HEK293T (cell line): ENCODE results near the gene TBC1D2.

Experiments
- ARNT ChIP-seq: fragments of 450-650 bp; IDR thresholded peaks from 2 replicates; pipeline ENCODE4 v1.6.1; 2017; ENCODE audit warnings: mild to moderate bottlenecking
- BHLHE40 ChIP-seq: fragments of 450-650 bp; IDR thresholded peaks from 2 replicates; pipeline ENCODE4 v1.6.1; 2016; ENCODE audit warnings: mild to moderate bottlenecking, moderate library complexity, borderline replicate concordance
- CTBP1 ChIP-seq: fragments of 450-650 bp; IDR thresholded peaks from 2 replicates; pipeline ENCODE4 v1.6.1; 2016; ENCODE audit warnings: borderline replicate concordance
- FOXA1 ChIP-seq: fragments of 450-650 bp; IDR thresholded peaks from 2 replicates; pipeline ENCODE4 v1.6.1; 2016; ENCODE audit warnings: mild to moderate bottlenecking
- FOXM1 ChIP-seq: fragments of 450-650 bp; IDR thresholded peaks from 2 replicates; pipeline ENCODE4 v1.6.1; 2017; ENCODE audit warnings: mild to moderate bottlenecking, borderline replicate concordance
- HDGF ChIP-seq: fragments of 450-650 bp; IDR thresholded peaks from 2 replicates; pipeline ENCODE4 v1.6.1; 2017; ENCODE audit warnings: antibody characterized with exemption, borderline replicate concordance
- LEF1 ChIP-seq: fragments of 450-650 bp; IDR thresholded peaks from 2 replicates; pipeline ENCODE4 v1.6.1; 2017; ENCODE audit warnings: mild to moderate bottlenecking, borderline replicate concordance
- NFRKB ChIP-seq: fragments of 450-650 bp; IDR thresholded peaks from 2 replicates; pipeline ENCODE4 v1.6.1; 2016; ENCODE audit warnings: mild to moderate bottlenecking, moderate library complexity
- SP1 ChIP-seq: fragments of 450-650 bp; IDR thresholded peaks from 2 replicates; pipeline ENCODE4 v1.6.1; 2017
- SUZ12 ChIP-seq: fragments of 450-650 bp; IDR thresholded peaks from 2 replicates; pipeline ENCODE4 v1.6.1; 2016; ENCODE audit warnings: mild to moderate bottlenecking
- ZNF384 ChIP-seq: fragments of 450-650 bp; IDR thresholded peaks from 2 replicates; pipeline ENCODE4 v1.6.1; 2016
- TF ChIP-seq, protein P1 (sequence below): fragments of 450-650 bp; IDR thresholded peaks from 2 replicates; pipeline ENCODE4 v1.6.1; 2016

DNA sequence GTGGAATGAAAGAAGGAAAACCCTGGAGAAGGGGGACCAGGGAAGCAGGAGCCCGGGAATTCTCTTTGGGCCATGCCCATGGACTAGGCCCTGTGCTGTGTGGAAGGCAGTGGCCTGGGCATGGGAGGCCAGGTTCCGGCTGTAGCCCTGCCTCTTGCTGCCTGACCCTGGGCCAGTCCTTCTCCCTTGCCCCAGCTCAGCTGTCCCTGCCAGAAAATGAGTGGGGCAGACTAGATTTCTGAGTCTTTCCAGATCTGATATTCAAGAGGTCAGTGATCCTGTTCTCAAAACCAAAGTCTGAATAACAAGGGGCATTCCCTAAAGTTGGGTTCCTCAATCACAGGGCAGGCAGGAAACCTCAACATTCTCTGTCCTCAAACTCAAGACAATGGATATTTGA is 38.2 kb downstream of the TBC1D2 start:
- TF ChIP-seq ARNT: no peak
- no peak for TF ChIP-seq ZNF384
- TF ChIP-seq NFRKB: no peak
- no peak for TF ChIP-seq LEF1
- TF ChIP-seq SP1: no peak
- no peak for TF ChIP-seq FOXA1
- TF ChIP-seq SUZ12: no peak
- no peak for TF ChIP-seq HDGF
- TF ChIP-seq FOXM1: no peak
- TF ChIP-seq, protein P1, sequence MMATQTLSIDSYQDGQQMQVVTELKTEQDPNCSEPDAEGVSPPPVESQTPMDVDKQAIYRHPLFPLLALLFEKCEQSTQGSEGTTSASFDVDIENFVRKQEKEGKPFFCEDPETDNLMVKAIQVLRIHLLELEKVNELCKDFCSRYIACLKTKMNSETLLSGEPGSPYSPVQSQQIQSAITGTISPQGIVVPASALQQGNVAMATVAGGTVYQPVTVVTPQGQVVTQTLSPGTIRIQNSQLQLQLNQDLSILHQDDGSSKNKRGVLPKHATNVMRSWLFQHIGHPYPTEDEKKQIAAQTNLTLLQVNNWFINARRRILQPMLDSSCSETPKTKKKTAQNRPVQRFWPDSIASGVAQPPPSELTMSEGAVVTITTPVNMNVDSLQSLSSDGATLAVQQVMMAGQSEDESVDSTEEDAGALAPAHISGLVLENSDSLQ: no peak
- TF ChIP-seq CTBP1: no peak
- TF ChIP-seq BHLHE40: no peak
